HCT116 (cell line): Measurements from ENCODE around the gene SIAH2. TPM values are rescaled to one million over a fixed set of nuclear protein-coding genes. Genes with fewer than 3 reads are reported as not detected.
A peak's percentile ranks its signal among the peaks of the same experiment; 100 is the strongest.

Source experiments
- ATAC-seq: fragments of 200-7000 bp; cut with Tn5 transposase; 2 replicates; pipeline ENCODE4 v1.9.1; 2020; ENCODE audit warnings: mild to moderate bottlenecking, moderate library complexity
- BruUV-seq: library from RNA; stranded (reverse); fragments of 400-500 nt; replicated peaks from 2 replicates; lab custom pipeline; 2021; lab: Mats Ljungman, UMichigan
- CTCF ChIA-PET: fragments of 300-600 bp; sonication (Branson Sonifier 250); formaldehyde crosslinking; loops from one replicate; lab custom pipeline; 2021; ENCODE audit warnings: antibody characterized with exemption; lab: Charles Lee
- POLR2A ChIA-PET: fragments of 300-600, 350-600 bp; sonication (Branson Sonifier 250); formaldehyde crosslinking; loops from one replicate; lab custom pipeline; 2021; ENCODE audit warnings: antibody characterized with exemption; lab: Charles Lee
- RAD21 ChIA-PET, 2 experiments: fragments of 300-600 bp; sonication (Branson Sonifier 250); formaldehyde crosslinking; loops; one replicate each; lab custom pipeline; 2023; ENCODE audit warnings: low total read pairs in 2 of 2; ENCODE audit not compliant: uncharacterized antibody in 2 of 2, unreplicated experiment in 2 of 2, low non-redundant PET in 1 of 2; lab: Charles Lee
- DNase-seq: peaks from one replicate; pipeline ENCODE4 v3.0.0-alpha.2; 2010; ENCODE audit warnings: low read depth, low spot score
- H2AFZ ChIP-seq: fragments of 200-600 bp; shearing (Covaris generic), sonication (generic); 2 replicates; pipeline ENCODE4 v1.6.1; 2017; ENCODE audit warnings: low read depth, mixed run types, mixed read lengths, antibody characterized with exemption, low read length; ENCODE audit not compliant: poor library complexity, severe bottlenecking
- H3K27ac ChIP-seq: 2 replicates; pipeline ENCODE4 v1.5.1; 2012; ENCODE audit warnings: low read depth, low read length
- H3K27me3 ChIP-seq: fragments of 200-600 bp; sonication (generic); 2 replicates; pipeline ENCODE4 v1.6.1; 2016; ENCODE audit warnings: mixed run types, low read length, mixed read lengths; ENCODE audit not compliant: insufficient read depth
- H3K36me3 ChIP-seq, 2 experiments: fragments of 200-500 bp in 1 of 2; fragments of 200-600 bp in 1 of 2; sonication (Bioruptor generic) in 1 of 2; sonication (generic) in 1 of 2; 2 replicates each; pipeline versions ENCODE4 v1.5.1 to v1.6.1; 2014 to 2016; ENCODE audit warnings: low read length in 2 of 2, inconsistent platforms in 1 of 2, mixed read lengths in 1 of 2, mixed run types in 1 of 2; ENCODE audit not compliant: insufficient read depth in 2 of 2, control insufficient read depth in 1 of 2
- H3K4me1 ChIP-seq, 2 experiments: fragments of 200-600 bp in 1 of 2; sonication (generic) in 1 of 2; 2 replicates each; pipeline versions ENCODE4 v1.5.1 to v1.6.1; 2012 to 2017; ENCODE audit warnings: low read length in 2 of 2, inconsistent platforms in 1 of 2, mild to moderate bottlenecking in 1 of 2, mixed read lengths in 1 of 2, mixed run types in 1 of 2, moderate library complexity in 1 of 2; ENCODE audit not compliant: insufficient read depth in 2 of 2, control insufficient read depth in 1 of 2
- H3K4me2 ChIP-seq: fragments of 200-600 bp; sonication (generic); 2 replicates; pipeline ENCODE4 v1.6.1; 2017; ENCODE audit warnings: mixed run types, low read length, mixed read lengths
- H3K4me3 ChIP-seq, 2 experiments: fragments of 200-600 bp in 1 of 2; sonication (generic) in 1 of 2; replicated peaks in 1 of 2; 2 replicates each; pipeline ENCODE4 v1.5.1; 2011 to 2016; ENCODE audit warnings: low read length in 2 of 2, control low read depth in 1 of 2, low read depth in 1 of 2, mild to moderate bottlenecking in 1 of 2, mixed read lengths in 1 of 2, mixed run types in 1 of 2
- H3K79me2 ChIP-seq: fragments of 200-600 bp; sonication (generic); 2 replicates; pipeline ENCODE4 v1.6.1; 2017; ENCODE audit warnings: mild to moderate bottlenecking, mixed run types, low read length, moderate library complexity, mixed read lengths; ENCODE audit not compliant: insufficient read depth
- H3K9ac ChIP-seq: fragments of 200-600 bp; sonication (generic); 2 replicates; pipeline ENCODE4 v1.6.1; 2016; ENCODE audit warnings: low read length, mixed read lengths
- H3K9me2 ChIP-seq: fragments of 200-600 bp; sonication (generic), shearing (Covaris generic); 2 replicates; pipeline ENCODE4 v1.6.1; 2017; ENCODE audit warnings: mixed run types, mild to moderate bottlenecking, moderate library complexity; ENCODE audit not compliant: insufficient read depth
- H3K9me3 ChIP-seq, 2 experiments: fragments of 200-500 bp in 1 of 2; fragments of 200-600 bp in 1 of 2; sonication (Bioruptor generic) in 1 of 2; sonication (generic) in 1 of 2; 2 replicates each; pipeline ENCODE4 v1.6.1; 2014 to 2017; ENCODE audit warnings: low read length in 2 of 2, mixed read lengths in 2 of 2, inconsistent platforms in 1 of 2, low read depth in 1 of 2, mild to moderate bottlenecking in 1 of 2, mixed run types in 1 of 2, moderate library complexity in 1 of 2; ENCODE audit not compliant: control insufficient read depth in 1 of 2, insufficient read depth in 1 of 2
- H4K20me1 ChIP-seq: fragments of 200-600 bp; sonication (generic), shearing (Covaris generic); 2 replicates; pipeline ENCODE4 v1.6.1; 2017; ENCODE audit warnings: mixed run types, mild to moderate bottlenecking, moderate library complexity; ENCODE audit not compliant: insufficient read depth
- JUND ChIP-seq: IDR thresholded peaks from 2 replicates; pipeline ENCODE4 v1.6.1; 2012
- POLR2A ChIP-seq: IDR thresholded peaks from 2 replicates; pipeline ENCODE4 v1.7.0; 2011; ENCODE audit warnings: borderline replicate concordance; ENCODE audit not compliant: insufficient read depth, insufficient read length; ENCODE audit errors: extremely low read depth
- SIN3A ChIP-seq: IDR thresholded peaks from 2 replicates; pipeline ENCODE4 v1.6.1; 2012; ENCODE audit warnings: low read depth
- SP1 ChIP-seq: IDR thresholded peaks from 2 replicates; pipeline ENCODE4 v1.6.1; 2012; ENCODE audit warnings: low read depth
- ZNF274 ChIP-seq: fragments of 200-500 bp; sonication (Bioruptor generic); IDR thresholded peaks from 2 replicates; pipeline ENCODE4 v1.6.1; 2014; ENCODE audit warnings: mild to moderate bottlenecking, low read depth, low read length, inconsistent platforms
- intact Hi-C: fragments of 100-400 bp; cut with micrococcal nuclease; formaldehyde crosslinking; loops from 2 replicates; pipeline ENCODE4 v1.10.0; 2022
- total RNA-seq: library from RNA; stranded (reverse); gene quantifications from one replicate; pipeline ENCODE4 v1.2.1, GENCODE V29; 2021; ENCODE audit not compliant: unreplicated experiment
- TF ChIP-seq, protein P1 (sequence below): IDR thresholded peaks from 2 replicates; pipeline ENCODE4 v1.6.1; 2012; ENCODE audit warnings: low read depth

Gene SIAH2
- total RNA-seq, 1 experiment from 2014 or later = 39.9 TPM

DNA sequence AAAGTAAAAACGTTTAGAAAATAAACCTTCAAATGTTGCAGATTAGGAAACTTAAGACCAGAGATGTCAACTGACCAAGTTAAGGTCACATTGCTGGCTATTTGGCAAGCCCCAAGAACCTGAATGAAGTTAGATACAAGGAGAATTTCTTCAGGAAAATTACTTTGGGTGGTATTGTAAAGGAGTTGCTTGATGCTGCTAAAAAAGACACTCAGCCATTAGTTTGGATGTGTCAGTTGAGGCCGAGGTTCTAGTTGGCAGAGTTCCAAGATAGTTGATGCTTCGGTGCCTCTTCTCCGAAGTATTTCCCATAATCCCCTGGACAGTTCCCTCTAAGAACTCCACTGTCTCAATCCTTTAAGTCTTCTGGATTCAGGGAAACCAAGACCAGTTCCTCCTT is 24.3 kb downstream of the SIAH2 start:
- no peaks in the 10 kb centered on the region for H3K27me3 ChIP-seq
- no peak overlapping the region for H3K27ac ChIP-seq
- H3K79me2 ChIP-seq = peaks cover 27% of the 10 kb centered on the region
- DNase-seq = no peak
- no peaks in the 10 kb centered on the region for H3K9me3 ChIP-seq
- H3K36me3 ChIP-seq = peaks cover 3 to 5% of the 10 kb centered on the region in 2 experiments; a peak in 1 of 4 replicates
- peaks cover 21 to 30% of the 10 kb centered on the region in 2 experiments for H3K4me1 ChIP-seq
- ATAC-seq = peak; percentile 38
- ChIA-PET RAD21 (no interaction called here), POLR2A (interaction anchor here (1.4 kb wide), 1 partner anchor 24 kb away, joined by 4 read pairs; the partner anchor contains the start of gene SIAH2), CTCF (interaction anchor here (1.2 kb wide), 1 partner anchor 126 kb away, joined by 3 read pairs; no protein-coding TSS in a partner anchor)
- intact Hi-C loops = no loop called here
- H3K9me2 ChIP-seq = no peaks in the 10 kb centered on the region
- H4K20me1 ChIP-seq = peaks cover 9% of the 10 kb centered on the region; the same call in 1 of the 2 replicates
- no peak overlapping the region for H3K9ac ChIP-seq
- H3K4me3 ChIP-seq = no peak overlapping the region
- H3K4me2 ChIP-seq = peak overlapping the region; percentile 35
- TF ChIP-seq JUND (peak; percentile 5; the same call in 1 of the 2 replicates), SP1 (peak; percentile 23; the same call in 1 of the 2 replicates), POLR2A (no peak), SIN3A (no peak), ZNF274 (no peak)
- TF ChIP-seq, protein P1, sequence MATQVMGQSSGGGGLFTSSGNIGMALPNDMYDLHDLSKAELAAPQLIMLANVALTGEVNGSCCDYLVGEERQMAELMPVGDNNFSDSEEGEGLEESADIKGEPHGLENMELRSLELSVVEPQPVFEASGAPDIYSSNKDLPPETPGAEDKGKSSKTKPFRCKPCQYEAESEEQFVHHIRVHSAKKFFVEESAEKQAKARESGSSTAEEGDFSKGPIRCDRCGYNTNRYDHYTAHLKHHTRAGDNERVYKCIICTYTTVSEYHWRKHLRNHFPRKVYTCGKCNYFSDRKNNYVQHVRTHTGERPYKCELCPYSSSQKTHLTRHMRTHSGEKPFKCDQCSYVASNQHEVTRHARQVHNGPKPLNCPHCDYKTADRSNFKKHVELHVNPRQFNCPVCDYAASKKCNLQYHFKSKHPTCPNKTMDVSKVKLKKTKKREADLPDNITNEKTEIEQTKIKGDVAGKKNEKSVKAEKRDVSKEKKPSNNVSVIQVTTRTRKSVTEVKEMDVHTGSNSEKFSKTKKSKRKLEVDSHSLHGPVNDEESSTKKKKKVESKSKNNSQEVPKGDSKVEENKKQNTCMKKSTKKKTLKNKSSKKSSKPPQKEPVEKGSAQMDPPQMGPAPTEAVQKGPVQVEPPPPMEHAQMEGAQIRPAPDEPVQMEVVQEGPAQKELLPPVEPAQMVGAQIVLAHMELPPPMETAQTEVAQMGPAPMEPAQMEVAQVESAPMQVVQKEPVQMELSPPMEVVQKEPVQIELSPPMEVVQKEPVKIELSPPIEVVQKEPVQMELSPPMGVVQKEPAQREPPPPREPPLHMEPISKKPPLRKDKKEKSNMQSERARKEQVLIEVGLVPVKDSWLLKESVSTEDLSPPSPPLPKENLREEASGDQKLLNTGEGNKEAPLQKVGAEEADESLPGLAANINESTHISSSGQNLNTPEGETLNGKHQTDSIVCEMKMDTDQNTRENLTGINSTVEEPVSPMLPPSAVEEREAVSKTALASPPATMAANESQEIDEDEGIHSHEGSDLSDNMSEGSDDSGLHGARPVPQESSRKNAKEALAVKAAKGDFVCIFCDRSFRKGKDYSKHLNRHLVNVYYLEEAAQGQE = no peak
- TF ChIP-seq, all 23 proteins: peak for 2
- H2AFZ ChIP-seq = no peak overlapping the region
- BruUV-seq = TSS peak; percentile 25
